OCI-M2 (cell line): Measurements from ENCODE around the gene PIGT.
"Not testable (repeated sequence)": the region's sequence is repeated elsewhere in the genome, so short reads cannot be mapped to it uniquely, and the experiment has no call there.

Experiments used
- DNase-seq: peaks from one replicate; lab custom pipeline; 2025; ENCODE audit not compliant: unreplicated experiment; lab: John Stamatoyannopoulos, UW

The PIGT gene

GRCh38 chr20:45462711-45463509 lies 47.0 kb downstream of the PIGT start:
- DNase-seq, result no peak

DNA sequence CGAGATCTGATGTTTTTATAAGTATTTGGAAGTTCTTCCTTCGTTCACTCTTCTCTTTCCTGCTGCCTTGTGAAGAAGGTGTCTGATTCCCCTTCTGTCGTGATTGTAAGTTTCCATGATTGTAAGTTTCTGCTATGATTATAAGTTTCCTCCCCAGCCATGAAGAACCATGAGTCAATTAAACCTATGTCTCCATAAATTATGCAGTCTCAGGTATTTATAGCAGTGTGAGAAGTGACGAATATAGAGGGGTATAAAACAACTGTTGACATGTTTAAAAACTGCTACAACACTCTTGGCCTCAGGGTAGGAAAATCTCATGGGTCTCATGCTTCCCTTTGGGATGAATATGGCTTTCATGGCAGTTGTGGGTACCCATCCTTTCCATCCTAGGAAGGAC lies 47.8 kb downstream of the PIGT start:
- DNase-seq, result no peak

- no peak for DNase-seq
These were observed 49.7 kb downstream of the PIGT start for GRCh38 chr20:45465491-45466266.

- no peak for DNase-seq
These were observed 51.2 kb downstream of the PIGT start for GRCh38 chr20:45467172-45467571.

GRCh38 chr20:45467861-45468260 lies 51.9 kb downstream of the PIGT start:
- no peak for DNase-seq

- no peak for DNase-seq
These were observed 53.7 kb downstream of the PIGT start, which contains the start of gene WFDC2 for GRCh38 chr20:45469336-45470261. TSS of gene WFDC2 (plus strand) at chr20:45469753. CDS start at chr20:45469782, 29 bp downstream.

DNA sequence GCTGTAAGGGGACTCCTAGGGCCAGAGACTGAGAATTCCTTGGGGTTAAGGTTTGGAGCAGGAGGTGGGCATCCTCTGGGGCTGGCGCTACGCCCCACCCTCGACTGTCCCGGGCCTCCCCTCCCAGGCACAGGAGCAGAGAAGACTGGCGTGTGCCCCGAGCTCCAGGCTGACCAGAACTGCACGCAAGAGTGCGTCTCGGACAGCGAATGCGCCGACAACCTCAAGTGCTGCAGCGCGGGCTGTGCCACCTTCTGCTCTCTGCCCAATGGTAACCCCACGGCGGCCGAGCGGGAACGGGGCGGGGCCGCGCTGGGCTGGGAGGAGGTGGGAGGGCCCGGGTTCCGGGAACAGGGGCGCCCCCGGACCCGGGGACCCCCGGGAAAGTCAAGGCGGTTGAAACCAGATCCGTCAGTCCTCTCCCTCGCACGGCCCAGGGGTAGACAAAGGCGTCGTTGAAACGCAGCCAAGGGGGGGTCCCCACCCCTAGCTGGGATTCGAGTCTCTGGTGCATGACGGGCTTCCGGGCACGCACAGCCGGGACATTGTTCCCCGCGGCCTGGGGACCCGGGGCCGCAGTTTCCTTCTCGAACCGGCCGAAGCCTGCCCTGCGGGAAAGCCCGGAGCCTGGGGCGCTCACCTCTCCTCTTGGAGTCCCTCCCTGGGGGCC lies 54.5 kb downstream of the PIGT start:
- no peak for DNase-seq

DNA sequence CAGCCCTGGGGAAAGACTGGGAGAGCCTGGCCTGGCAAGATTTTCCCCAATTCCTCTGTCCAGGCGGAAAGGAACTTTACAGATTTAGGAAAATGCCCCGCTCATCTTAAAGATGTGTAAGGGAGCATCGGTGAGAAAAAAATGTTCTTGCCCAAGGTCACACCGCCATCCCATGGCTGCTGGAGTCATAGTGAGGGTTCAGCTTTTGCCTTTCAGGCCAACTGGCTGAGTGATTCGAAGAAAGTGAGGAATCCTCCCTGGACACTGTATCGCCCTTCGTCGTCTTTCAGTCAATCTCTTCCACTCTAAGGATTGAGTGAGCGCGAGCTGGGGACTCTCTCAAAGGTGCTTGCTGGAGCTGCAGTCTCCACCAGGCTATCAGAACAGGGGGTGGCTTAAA lies 55.0 kb downstream of the PIGT start:
- DNase-seq, result no peak

- not testable (repeated sequence) for DNase-seq
These were observed 56.3 kb downstream of the PIGT start for GRCh38 chr20:45472286-45472685.
